ENCODE results near the gene KRTAP2-2. TPM values are rescaled to one million over a fixed set of nuclear protein-coding genes. Genes with fewer than 3 reads are reported as not detected.
A peak's percentile ranks its signal among the peaks of the same experiment; 100 is the strongest.
"Not testable (repeated sequence)": the region's sequence is repeated elsewhere in the genome, so short reads cannot be mapped to it uniquely, and the experiment has no call there.

KRTAP2-2 gene
- total RNA-seq, 1 experiment from 2014 or later: not detected

GRCh38 chr17:41058741-41059140 is 3.7 kb upstream of the KRTAP2-2 start:
- no peak for TF ChIP-seq CTCF (IDR thresholded peaks at IDR 0.05; ENCODE audit: unreplicated experiment)
- peak overlapping the region; percentile 33 for H3K4me3 Mint-ChIP-seq (ENCODE audit: low read depth, unreplicated experiment)
- no peak for DNase-seq
- H3K36me3 Mint-ChIP-seq (ENCODE audit: insufficient read depth, unreplicated experiment): peaks cover 20% of the 10 kb centered on the region
- BruUV-seq (replicated peaks): no TSS peak
- H3K9me3 Mint-ChIP-seq (ENCODE audit: low read depth, unreplicated experiment): no peaks in the 10 kb centered on the region
- CTCF ChIA-PET: interaction anchor here (0.6 to 4.5 kb wide), 18 partner anchors 13 to 490 kb away, joined by 3 to 28 read pairs (median 4); partner anchors contain the start of genes KRT23 and KRTAP1-1
- intact Hi-C loops (cut with micrococcal nuclease; ENCODE audit: unreplicated experiment): no loop called here
- no peaks in the 10 kb centered on the region for H3K27me3 Mint-ChIP-seq (ENCODE audit: unreplicated experiment)
- peaks cover 46% of the 10 kb centered on the region for H3K4me1 Mint-ChIP-seq (ENCODE audit: low read depth, unreplicated experiment)
- H3K27ac Mint-ChIP-seq (ENCODE audit: unreplicated experiment): peak overlapping the region; percentile 85

- peaks cover 2% of the 10 kb centered on the region for H3K9me3 Mint-ChIP-seq (ENCODE audit: low read depth, unreplicated experiment)
- peaks cover 41% of the 10 kb centered on the region for H3K4me1 Mint-ChIP-seq (ENCODE audit: low read depth, unreplicated experiment)
- peak overlapping the region; percentile 22 for H3K27ac Mint-ChIP-seq (ENCODE audit: unreplicated experiment)
- no peak for DNase-seq
- no peak for TF ChIP-seq CTCF (IDR thresholded peaks at IDR 0.05; ENCODE audit: unreplicated experiment)
- CTCF ChIA-PET: interaction anchor here (1.1 kb wide), 1 partner anchor 101 kb away, joined by 3 read pairs; no protein-coding TSS in a partner anchor
- no peaks in the 10 kb centered on the region for H3K27me3 Mint-ChIP-seq (ENCODE audit: unreplicated experiment)
- H3K4me3 Mint-ChIP-seq (ENCODE audit: low read depth, unreplicated experiment): no peak overlapping the region
- intact Hi-C loops (cut with micrococcal nuclease; ENCODE audit: unreplicated experiment): no loop called here
- H3K36me3 Mint-ChIP-seq (ENCODE audit: insufficient read depth, unreplicated experiment): peaks cover 20% of the 10 kb centered on the region
- no TSS peak for BruUV-seq (replicated peaks)
Measured at GRCh38 chr17:41057547-41057946, 2.5 kb upstream of the KRTAP2-2 start.

GRCh38 chr17:41054556-41054955 is 474 bp downstream of the KRTAP2-2 start:
- H3K9me3 Mint-ChIP-seq (ENCODE audit: low read depth, unreplicated experiment); intact Hi-C loops (cut with micrococcal nuclease; ENCODE audit: unreplicated experiment); BruUV-seq (replicated peaks); CTCF ChIA-PET; H3K36me3 Mint-ChIP-seq (ENCODE audit: insufficient read depth, unreplicated experiment); DNase-seq; H3K4me3 Mint-ChIP-seq (ENCODE audit: low read depth, unreplicated experiment); H3K27me3 Mint-ChIP-seq (ENCODE audit: unreplicated experiment); H3K27ac Mint-ChIP-seq (ENCODE audit: unreplicated experiment): not testable (repeated sequence)
- H3K4me1 Mint-ChIP-seq (ENCODE audit: low read depth, unreplicated experiment): peaks cover 25% of the 10 kb centered on the region

GRCh38 chr17:41054025-41054424 is 1.0 kb downstream of the KRTAP2-2 start:
- no peak overlapping the region for H3K27ac Mint-ChIP-seq (ENCODE audit: unreplicated experiment)
- no peak overlapping the region for H3K4me3 Mint-ChIP-seq (ENCODE audit: low read depth, unreplicated experiment)
- peaks cover 2% of the 10 kb centered on the region for H3K9me3 Mint-ChIP-seq (ENCODE audit: low read depth, unreplicated experiment)
- peaks cover under 1% of the 10 kb centered on the region for H3K36me3 Mint-ChIP-seq (ENCODE audit: insufficient read depth, unreplicated experiment)
- CTCF ChIA-PET: interaction anchor here (1.0 kb wide), 1 partner anchor 67 kb away, joined by 3 read pairs; no protein-coding TSS in a partner anchor
- no peak for TF ChIP-seq CTCF (IDR thresholded peaks at IDR 0.05; ENCODE audit: unreplicated experiment)
- H3K4me1 Mint-ChIP-seq (ENCODE audit: low read depth, unreplicated experiment): peaks cover 25% of the 10 kb centered on the region
- BruUV-seq (replicated peaks): no TSS peak
- H3K27me3 Mint-ChIP-seq (ENCODE audit: unreplicated experiment): no peaks in the 10 kb centered on the region
- intact Hi-C loops (cut with micrococcal nuclease; ENCODE audit: unreplicated experiment): no loop called here
- DNase-seq: no peak

- H3K27ac Mint-ChIP-seq (ENCODE audit: unreplicated experiment): no peak overlapping the region
- DNase-seq: no peak
- H3K4me1 Mint-ChIP-seq (ENCODE audit: low read depth, unreplicated experiment): peaks cover 26% of the 10 kb centered on the region
- H3K4me3 Mint-ChIP-seq (ENCODE audit: low read depth, unreplicated experiment): no peak overlapping the region
- no peaks in the 10 kb centered on the region for H3K36me3 Mint-ChIP-seq (ENCODE audit: insufficient read depth, unreplicated experiment)
- BruUV-seq (replicated peaks): no TSS peak
- CTCF ChIA-PET: interaction anchor here (0.9 kb wide), 1 partner anchor 10 kb away, joined by 4 read pairs; no protein-coding TSS in a partner anchor
- H3K27me3 Mint-ChIP-seq (ENCODE audit: unreplicated experiment): no peaks in the 10 kb centered on the region
- H3K9me3 Mint-ChIP-seq (ENCODE audit: low read depth, unreplicated experiment): peaks cover 2% of the 10 kb centered on the region
- no peak for TF ChIP-seq CTCF (IDR thresholded peaks at IDR 0.05; ENCODE audit: unreplicated experiment)
- intact Hi-C loops (cut with micrococcal nuclease; ENCODE audit: unreplicated experiment): no loop called here
Measured at GRCh38 chr17:41052566-41052965, 2.5 kb downstream of the KRTAP2-2 start.
